GM15510 (cell line): ENCODE results near the gene AGAP1.

Experiments
- POLR2A ChIP-seq: IDR thresholded peaks from 3 replicates; pipeline ENCODE4 v1.6.1; 2011; ENCODE audit warnings: borderline replicate concordance; ENCODE audit not compliant: insufficient read length; ENCODE audit errors: extremely low read depth

The AGAP1 gene

DNA sequence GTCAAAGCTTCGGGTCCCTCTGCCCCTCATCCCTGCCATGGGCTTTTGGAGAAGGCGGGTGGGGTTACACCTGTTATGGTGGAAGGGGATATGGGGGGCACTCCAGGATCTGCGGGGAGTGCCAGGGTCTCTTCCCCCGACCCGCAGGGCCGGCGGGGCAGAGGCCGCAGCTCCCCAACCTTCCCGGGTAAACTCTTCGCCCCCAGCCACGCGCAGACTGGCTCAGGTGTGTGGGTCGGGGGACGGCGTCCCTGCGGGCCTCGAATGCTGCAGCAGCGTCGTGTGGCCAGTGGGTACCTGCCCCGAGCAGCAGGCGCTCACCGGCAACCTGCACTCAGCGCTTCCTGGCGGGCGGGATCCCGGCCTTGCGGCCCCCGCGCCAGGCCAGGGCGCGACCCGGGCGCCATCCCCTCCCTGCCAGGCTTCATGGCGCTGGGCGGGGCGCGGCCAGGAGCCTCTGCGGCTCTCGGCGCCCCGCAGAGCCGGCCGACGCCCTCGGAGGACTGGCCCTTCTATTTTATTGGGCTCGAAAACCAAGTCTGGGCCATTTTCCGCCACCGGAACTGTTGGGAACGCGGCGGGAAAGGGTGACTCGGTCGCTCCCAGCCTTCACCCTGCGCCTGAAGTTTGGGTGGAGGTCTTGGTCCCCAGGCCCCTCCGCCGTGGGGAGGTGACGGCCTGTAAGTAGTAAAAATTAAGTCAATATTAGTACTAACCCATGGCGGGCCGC is 669.8 kb downstream of the AGAP1 start:
- TF ChIP-seq POLR2A, result no peak

DNA sequence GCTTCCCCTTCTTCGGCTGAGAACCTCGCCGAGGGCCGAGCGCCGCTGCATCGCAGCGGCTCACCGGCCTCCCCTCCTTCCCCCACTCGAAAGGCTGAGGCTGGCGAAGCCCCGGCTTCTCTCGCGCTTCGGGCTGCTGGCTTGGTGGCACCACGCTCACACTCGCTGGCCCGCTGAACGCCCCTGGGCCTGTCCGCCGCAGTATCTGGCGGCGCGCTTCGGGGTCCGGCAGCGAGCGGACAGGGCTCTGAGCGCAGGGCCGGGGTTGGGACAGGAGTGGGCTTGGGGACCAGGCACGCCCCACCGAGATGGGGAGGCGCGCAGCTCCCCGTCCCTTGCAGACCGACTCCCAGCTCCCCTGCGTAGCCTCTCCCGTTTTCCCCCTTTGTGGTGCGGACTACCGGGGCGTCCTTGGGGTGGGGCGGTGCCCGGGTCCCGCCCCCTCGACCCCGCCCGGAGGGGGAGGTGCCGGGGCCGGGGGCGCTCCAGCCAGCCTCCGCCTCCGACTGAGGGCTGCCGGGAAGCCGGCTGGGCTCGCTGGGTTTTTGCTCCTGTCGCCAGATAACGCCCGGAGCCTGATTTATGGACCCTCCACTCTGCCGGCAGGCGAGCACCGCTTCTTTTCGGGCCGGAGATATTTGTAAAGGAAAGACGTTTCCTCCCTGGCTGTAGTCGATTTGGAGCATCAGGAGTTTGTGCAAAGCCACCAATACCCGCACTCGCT is 670.5 kb downstream of the AGAP1 start:
- no peak for TF ChIP-seq POLR2A

DNA sequence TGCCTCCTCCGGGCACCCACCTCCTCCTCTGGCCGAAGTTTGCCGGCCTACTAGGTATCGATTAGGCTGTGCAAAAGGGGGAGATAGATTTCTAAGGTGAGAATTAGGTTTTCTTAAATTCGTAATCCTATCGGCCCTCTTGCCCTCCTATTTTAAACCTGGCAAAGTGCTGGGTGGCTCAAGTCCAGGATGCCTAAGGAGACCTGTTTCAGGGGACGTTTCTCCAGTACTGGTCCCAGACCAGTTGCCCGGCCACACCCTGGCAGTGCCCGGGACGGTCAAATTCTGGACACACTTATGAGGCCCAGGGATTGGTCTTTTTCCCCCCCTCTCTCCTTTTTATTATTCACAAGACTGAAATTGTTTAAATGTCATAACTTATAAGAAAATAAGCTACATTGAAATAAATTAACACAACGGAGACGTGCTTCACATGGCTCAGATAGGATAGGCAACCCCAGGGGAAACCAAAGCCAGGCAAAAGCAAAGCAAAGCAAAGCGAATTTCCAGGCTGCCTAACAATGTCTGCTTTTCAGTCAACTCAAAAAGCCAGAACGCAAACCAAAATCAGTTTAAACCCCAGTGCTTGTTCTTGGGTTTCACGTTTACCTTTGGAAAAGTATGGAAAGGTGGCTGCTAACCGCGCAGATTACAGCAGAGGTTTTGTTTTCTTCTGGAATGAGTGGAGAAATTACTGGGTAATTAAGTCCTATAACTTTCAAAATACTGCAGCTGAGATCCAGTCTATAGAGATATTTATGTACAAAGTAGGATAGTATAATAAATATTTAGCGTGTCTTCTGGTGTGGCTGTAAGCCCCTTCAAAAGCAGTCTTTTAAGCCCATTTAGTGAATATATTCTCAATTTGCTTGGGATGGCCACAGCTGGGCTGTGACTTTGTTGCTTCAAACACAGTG is 671.3 kb downstream of the AGAP1 start:
- TF ChIP-seq POLR2A, result no peak

DNA sequence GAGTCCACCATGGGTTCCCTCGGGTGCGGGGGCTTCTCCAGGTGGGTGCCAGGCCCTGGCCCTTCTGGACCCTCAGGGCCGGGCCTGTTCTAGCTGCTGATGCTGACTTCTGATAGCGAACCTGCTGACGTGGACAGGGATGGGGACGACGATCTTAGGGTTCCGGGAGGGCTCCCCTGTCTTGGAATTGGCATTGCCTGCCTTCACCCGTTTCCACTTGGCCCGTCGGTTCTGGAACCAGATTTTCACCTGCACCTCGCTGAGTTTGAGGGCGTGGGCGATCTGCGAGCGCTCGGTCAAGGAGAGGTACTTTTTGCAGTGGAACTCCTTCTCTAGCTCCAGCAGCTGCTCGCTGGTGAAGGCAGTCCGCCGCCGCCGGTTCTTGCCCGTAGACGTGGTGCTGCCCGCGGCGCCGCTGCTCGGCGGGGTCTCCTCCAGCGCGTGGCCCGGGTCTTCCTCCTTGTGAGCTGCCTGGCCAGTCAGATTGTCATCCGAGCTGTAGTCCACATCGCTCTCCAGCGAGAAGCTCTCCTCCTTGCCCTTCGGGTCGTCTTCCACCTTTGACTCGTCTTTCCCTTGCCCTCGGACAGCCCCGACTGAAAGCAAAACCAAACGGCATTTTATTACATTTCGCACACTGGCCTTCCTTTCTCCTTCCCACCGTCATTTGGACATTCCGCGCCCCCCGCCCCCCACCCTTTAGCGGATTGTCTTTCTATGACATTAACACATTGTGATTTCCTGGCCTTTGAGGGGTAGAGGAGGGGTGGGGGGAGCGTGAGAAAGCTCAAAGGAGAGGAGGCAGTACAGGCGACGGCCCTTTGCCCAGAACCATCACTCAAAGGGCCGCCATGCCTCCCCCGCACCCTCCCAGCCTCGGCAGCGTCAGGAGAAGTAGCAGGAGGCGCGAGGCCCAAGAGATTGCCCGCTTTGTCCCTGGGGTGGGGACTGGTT is 672.3 kb downstream of the AGAP1 start:
- TF ChIP-seq POLR2A, result no peak

DNA sequence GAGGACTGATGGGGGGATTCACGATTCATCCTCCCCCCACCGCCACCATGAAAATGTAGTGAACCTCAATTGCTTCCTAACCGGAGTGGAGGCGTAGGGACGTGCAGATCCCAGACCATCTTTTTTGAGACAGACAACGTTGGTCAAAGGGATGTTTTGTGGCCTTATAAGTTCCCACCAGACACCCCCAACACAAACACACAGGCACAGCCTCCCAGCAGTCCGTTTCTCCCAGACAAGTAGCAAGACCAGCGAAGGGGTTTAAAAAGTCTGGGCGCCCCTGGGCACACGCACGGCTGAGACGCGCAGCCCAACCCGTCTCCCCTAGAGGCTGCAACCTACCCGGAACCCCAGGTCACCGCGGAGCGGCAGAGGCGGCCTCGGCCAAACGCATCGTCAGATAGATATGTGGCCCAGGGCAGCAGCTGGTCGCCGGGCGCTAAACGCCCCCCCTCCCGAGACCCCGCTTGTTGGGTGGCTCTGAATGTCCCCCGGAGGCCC is 673.0 kb downstream of the AGAP1 start:
- TF ChIP-seq POLR2A, result no peak

DNA sequence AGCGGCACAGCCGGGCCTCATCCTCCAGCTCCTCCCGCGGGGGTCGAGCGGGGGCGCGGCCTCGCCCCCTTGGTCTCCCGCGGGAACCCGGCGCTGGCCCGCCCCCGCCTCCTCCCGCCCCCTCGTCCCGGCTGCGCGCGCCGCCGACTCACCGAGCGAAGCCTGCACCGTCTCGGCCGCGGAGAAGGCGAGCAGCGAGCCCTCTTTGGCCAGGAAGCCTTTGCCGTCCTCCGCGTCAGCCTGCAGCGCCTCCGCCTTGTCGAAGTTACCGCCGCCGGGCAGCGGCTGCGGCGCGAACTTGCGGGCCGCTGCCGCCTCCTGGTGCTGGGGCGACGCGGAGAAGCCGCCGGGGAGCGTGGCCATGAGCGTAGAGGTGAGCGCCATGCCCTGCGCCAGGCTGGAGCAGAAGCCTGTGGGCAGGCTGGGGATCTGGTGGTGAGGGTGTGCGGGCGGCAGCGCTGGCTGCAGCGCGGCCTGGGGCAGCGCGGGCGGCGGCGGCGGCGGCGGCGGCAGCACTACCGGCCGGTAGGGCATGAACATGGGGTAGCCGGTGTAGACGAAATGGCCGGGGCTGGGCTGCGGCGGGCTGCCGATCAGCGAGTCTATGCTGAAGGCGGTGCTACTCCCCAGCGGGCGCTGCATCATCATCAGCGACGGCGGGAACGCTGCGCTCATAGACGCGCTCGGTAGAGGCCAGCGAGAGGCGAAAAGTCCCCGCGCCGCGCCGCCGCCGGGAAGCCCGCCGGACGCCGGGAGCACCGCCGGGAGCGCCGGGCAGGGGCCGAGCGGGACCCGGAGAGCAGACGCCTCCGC is 673.7 kb downstream of the AGAP1 start:
- no peak for TF ChIP-seq POLR2A

DNA sequence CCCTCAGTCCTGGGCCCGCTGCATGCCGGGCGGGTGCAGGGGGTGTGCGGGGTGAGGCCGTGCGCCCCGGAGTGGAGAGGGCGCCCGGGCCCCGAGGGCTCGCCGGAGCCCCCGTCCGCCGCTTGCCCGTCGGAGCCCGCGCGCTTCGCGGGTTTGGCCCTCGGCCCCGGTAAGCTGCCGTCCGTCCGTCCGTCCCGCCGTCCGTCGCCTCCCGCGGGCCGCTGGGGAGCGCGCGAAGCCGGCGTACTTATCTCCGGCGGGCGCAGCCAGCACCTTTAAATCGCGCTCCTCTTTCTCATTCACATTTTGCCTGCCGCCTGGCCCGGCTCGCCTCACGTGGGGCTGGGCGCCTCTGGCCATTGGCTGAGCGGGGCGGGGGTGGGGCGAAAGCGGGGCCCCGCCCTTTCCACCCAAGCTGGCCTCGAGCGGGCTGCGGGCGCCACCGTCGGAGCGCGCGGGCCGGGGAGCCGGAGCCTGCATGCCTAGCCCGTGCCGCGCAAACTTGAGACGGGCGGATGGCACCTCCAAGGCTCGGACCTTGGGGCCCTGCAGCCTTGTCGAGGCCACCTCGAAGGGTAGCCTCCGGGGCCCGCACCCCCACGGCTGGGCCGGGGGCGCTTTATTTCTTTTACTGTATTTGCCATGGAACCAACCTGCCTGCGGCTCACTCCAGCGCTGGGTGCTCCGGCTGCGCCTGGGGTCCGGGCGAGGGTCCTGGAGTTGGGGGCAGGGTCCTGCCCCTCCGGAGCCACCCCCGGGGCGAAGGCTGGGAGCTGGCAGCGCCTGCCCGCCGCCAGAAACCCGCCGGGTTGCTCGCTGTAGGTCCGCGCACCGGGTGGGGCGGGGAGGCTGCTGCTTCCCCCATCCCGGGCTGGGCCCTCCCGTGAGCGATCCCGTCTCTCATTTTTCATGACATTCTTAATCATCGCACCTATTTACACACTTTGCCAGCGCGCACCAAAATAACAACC is 674.6 kb downstream of the AGAP1 start, which contains the start of gene GBX2:
GBX2 (minus strand) TSS at position 277 of the 971 bp plus-strand sequence. CDS start 415 bp downstream, outside the sequence.
- no peak for TF ChIP-seq POLR2A

DNA sequence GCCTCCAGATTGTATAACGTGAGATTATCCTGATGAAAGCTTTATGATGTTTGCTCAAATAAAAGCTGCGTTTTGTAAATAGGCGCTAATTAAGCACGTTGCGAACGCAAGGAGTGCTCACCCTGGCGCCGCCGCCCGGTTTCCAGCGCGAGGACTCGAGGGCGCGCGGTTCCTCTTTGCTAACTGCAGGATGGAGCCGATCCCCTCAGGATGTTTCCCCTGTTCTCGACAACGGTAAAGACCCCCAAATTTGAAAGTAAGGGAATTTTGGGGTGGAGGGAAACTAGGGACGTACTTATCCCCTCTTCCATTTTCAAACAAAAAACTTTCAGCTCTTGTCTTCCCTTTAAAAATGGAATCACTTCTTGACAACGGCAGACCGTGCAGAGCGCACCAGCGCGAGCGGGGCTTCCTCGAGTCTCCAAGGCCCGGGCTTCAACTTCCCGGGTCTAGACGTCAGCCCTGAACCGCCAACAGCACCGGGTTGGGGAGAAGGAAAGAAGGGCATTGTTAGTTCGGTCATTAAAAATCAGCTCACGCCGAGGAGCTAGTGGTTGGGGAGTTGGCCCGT is 675.4 kb downstream of the AGAP1 start:
- TF ChIP-seq POLR2A, result no peak

DNA sequence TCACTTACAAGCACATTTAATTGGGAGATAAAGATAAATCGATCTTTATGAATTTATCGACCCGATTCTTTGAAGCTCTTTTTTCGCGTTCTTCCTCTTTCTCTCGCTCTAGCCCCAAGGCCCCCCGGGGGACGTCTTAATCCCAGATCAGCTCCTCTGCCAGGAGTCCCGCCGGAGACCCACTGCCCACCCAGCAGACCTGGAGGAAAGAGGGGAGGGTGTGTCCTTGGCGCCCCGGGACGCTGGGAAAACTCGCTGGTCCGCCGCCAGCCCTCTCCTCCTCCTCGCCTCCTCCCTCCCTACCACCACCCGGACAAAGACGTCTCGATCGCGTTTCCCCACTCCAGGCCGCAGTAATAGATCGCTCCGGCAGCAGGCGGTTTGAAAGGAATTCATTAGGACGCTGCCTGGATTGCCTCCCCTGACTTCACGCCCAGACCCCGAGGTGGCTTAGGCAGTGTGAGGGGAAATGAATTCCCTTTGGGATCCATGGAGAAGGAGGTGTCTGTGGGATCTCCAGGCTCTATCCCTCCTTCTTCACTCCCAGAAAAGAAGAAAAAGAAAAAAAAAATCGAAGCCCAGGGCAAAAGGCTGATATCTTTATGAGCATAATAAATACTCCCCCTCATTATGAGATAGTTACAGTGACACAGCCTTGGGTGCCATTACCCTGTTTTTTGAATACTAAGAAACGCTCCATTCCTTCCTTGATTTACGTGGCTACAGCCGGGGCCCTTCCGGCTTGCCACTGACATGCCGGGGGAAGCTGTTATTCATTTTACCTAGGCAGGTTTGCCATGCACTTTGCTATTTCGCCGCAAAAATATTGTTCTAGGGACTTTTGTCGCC is 676.1 kb downstream of the AGAP1 start:
- TF ChIP-seq POLR2A, result no peak

DNA sequence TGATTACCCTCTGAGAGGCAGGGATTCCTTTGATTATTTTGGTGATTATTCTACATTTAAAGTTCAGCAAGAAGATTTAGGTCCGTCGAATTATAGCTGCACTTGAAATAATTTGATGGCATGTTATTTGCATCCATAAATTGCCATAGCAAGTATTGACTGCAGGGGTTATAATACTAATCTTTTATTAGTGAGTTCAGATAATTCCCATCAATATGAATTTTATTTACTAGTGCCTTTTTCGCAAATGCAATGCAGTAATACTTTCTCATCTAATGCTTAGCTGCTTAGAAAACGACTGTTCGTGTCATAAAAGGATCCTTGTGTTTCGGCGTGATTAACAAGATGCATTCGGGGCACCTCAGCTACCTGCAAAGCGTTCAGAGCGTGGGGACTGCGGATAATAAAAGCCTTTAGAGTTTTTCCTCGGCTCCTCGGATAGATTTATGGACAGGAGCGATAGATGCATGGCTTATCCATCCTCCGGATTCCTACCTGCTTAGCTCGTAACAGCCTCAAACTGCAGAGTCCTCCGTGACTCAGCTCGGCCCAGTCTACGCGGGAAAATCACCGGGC is 676.8 kb downstream of the AGAP1 start:
- TF ChIP-seq POLR2A, result no peak
